ENCODE measurements around the gene GYG2. TPM values are rescaled to one million over a fixed set of nuclear protein-coding genes. Genes with fewer than 3 reads are reported as not detected.

Gene GYG2
- total RNA-seq, 1 donor from 2014 or later = 1.4 TPM

DNA sequence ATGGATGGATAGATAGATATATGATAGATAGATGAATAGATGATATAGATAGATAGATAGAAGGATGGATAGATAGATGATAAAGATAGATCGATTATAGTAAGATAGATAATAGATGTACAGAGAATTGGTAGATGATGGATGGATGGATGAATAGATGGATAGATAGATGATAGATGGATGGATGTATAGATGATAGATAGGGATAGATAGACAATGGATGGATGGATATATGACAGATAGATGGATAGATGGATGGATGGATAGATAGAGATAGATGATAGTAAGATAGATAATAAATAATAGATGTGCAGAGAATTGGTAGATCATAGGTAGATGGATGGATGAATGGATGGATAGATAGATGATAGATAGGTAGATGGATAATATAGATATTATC is 12.2 kb downstream of the GYG2 start:
- H3K9me3 ChIP-seq = no peaks in the 10 kb centered on the region
- no peaks in the 10 kb centered on the region for H3K27me3 ChIP-seq
- H3K36me3 ChIP-seq = no peaks in the 10 kb centered on the region
- no peak for ATAC-seq
- H3K27ac ChIP-seq = no peak overlapping the region
- H3K4me1 ChIP-seq = no peaks in the 10 kb centered on the region
- H3K4me3 ChIP-seq = no peak overlapping the region
- no peak for DNase-seq
- intact Hi-C loops (cut with DNase I) = no loop called here
- TF ChIP-seq, protein P1, sequence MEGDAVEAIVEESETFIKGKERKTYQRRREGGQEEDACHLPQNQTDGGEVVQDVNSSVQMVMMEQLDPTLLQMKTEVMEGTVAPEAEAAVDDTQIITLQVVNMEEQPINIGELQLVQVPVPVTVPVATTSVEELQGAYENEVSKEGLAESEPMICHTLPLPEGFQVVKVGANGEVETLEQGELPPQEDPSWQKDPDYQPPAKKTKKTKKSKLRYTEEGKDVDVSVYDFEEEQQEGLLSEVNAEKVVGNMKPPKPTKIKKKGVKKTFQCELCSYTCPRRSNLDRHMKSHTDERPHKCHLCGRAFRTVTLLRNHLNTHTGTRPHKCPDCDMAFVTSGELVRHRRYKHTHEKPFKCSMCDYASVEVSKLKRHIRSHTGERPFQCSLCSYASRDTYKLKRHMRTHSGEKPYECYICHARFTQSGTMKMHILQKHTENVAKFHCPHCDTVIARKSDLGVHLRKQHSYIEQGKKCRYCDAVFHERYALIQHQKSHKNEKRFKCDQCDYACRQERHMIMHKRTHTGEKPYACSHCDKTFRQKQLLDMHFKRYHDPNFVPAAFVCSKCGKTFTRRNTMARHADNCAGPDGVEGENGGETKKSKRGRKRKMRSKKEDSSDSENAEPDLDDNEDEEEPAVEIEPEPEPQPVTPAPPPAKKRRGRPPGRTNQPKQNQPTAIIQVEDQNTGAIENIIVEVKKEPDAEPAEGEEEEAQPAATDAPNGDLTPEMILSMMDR (IDR thresholded peaks at IDR 0.05) = no peak

DNA sequence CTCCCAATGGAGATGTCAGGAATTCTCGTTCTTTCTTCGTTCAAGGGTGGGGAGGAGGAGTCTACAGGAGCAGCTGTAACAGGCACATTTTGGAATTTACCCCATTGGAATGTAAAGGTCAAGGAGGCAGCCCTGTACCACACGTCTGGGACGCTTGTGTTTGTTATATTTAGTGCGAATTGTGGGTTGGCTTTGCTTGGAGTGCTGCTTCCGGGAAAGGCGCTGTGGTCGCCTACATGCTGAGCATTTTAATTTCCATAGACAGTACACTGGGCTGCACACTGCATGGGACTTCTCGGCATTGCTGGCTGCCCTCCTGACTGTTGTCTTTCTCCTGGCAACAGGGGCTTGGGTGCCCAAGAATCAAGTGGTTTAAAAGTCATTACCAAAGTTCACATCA is 12.8 kb downstream of the GYG2 start:
- TF ChIP-seq, protein P1 (IDR thresholded peaks at IDR 0.05) = no peak
- no peak for ATAC-seq
- intact Hi-C loops (cut with DNase I) = no loop called here

DNA sequence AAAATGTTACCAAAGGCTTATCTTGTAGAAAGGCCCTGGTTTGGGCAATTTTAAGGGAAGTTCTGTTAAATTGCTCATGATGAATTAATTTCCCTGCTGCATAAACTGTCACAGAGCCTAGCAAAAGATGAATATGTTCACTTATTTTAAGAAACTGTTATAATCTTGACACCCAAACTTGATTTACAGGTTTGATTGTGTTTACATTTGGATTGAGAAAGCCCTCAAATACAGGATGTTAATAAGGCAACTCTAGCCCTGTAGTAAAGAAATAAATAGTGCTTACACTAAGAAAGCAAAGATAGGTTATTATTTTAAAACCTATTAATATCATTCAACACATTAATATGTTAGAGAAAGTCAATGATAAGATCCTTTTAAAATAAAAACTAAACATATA is 18.3 kb downstream of the GYG2 start:
- DNase-seq (no peak), ATAC-seq (no peak)
- no peaks in the 10 kb centered on the region for H3K36me3 ChIP-seq
- intact Hi-C loops (cut with DNase I) = no loop called here
- no peak overlapping the region for H3K27ac ChIP-seq
- no peaks in the 10 kb centered on the region for H3K4me1 ChIP-seq
- H3K27me3 ChIP-seq = no peaks in the 10 kb centered on the region
- TF ChIP-seq, protein P1 (IDR thresholded peaks at IDR 0.05) = no peak
- no peaks in the 10 kb centered on the region for H3K9me3 ChIP-seq
- no peak overlapping the region for H3K4me3 ChIP-seq

More for the DNA sequence above, 12.8 kb downstream of the GYG2 start:
- no peak for DNase-seq
- no peak overlapping the region for H3K27ac ChIP-seq
- no peak overlapping the region for H3K4me3 ChIP-seq
- H3K9me3 ChIP-seq = no peaks in the 10 kb centered on the region
- no peaks in the 10 kb centered on the region for H3K36me3 ChIP-seq
- H3K27me3 ChIP-seq = no peaks in the 10 kb centered on the region
- H3K4me1 ChIP-seq = no peaks in the 10 kb centered on the region

DNA sequence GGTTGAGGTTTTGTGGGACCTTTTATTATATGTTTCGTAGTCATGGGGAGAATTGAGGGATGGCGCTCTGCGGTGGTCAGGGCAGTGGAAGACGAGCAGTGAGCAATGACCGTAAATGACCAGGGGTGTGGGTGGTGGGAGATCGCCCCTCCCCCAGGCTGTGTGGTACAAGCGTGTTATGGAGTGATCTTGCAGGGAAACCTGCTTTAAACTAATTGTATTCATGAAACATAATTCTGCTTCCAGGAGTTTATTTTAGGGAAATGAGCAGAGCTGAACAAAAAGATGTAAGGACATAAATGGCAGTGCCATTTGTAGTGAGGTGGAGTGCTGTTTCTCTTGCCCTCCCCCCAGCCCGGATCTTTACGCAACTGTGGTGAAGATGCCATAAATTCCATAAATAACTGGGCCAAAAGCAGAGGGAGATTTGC is 20.2 kb downstream of the GYG2 start:
- DNase-seq = no peak
- Histone ChIP-seq H3K27me3 (no peaks in the 10 kb centered on the region), H3K4me3 (no peak overlapping the region), H3K36me3 (no peaks in the 10 kb centered on the region), H3K4me1 (no peaks in the 10 kb centered on the region), H3K27ac (no peak overlapping the region), H3K9me3 (no peaks in the 10 kb centered on the region)
- TF ChIP-seq, protein P1 (IDR thresholded peaks at IDR 0.05) = no peak
- intact Hi-C loops (cut with DNase I) = no loop called here
- no peak for ATAC-seq

DNA sequence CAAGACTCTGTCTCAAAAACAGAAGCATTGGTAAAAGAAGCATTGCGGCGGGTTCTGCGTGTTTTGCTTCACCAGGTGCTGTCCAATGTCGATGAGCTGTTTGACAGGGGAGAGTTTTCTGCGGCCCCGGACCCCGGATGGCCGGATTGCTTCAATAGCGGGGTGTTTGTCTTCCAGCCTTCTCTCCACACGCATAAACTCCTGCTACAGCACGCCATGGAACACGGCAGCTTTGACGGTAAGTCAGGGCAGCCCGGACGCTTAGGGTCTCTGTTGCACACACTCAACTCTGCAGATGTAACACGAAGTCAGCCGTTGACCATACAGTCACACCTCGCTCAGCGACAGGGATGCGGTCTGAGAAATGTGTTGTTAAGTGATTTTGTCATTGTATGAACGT is 26.2 kb downstream of the GYG2 start:
- H3K27me3 ChIP-seq = no peaks in the 10 kb centered on the region
- intact Hi-C loops (cut with DNase I) = no loop called here

More for the DNA sequence above, 26.2 kb downstream of the GYG2 start:
- no peak overlapping the region for H3K4me3 ChIP-seq
- TF ChIP-seq, protein P1 (IDR thresholded peaks at IDR 0.05) = no peak
- H3K4me1 ChIP-seq = no peaks in the 10 kb centered on the region
- H3K36me3 ChIP-seq = no peaks in the 10 kb centered on the region
- H3K9me3 ChIP-seq = no peaks in the 10 kb centered on the region
- no peak for DNase-seq
- no peak for ATAC-seq
- no peak overlapping the region for H3K27ac ChIP-seq
